Measurements from ENCODE around the gene FOS. TPM values are rescaled to one million over a fixed set of nuclear protein-coding genes. Genes with fewer than 3 reads are reported as not detected.

FOS gene
- total and polyA plus RNA-seq, 2 of the 13 experiments (the other 11 are each of a cell fraction or from before 2014, with no cell fraction given): 15.9 to 24.2 TPM

- Histone ChIP-seq H4K20me1 (ENCODE audit: insufficient read depth, low read length) (no peaks in the 10 kb centered on the region), H3K27me3 (ENCODE audit: control insufficient read depth in 1 of 2, insufficient read depth in 2 of 2, low read length in 2 of 2) (no peaks in the 10 kb centered on the region; a peak in 1 of 5 replicates), H3K27ac (ENCODE audit: extremely low read length, insufficient read depth, low read length) (peak overlapping the region; percentile 52), H3K9ac (ENCODE audit: insufficient read depth, low read depth, low read length) (0 out of 2 replicates have a peak overlapping the region, but pooled peaks have one; percentile 29), H2AFZ (ENCODE audit: low read length) (no peak overlapping the region), H3K4me3 (replicated peaks in 1 of 3; ENCODE audit: insufficient read depth in 1 of 3, low read depth in 2 of 3, low read length in 3 of 3) (peak overlapping the region in 1 of 3 experiments; percentile 40; a peak in 2 of 6 replicates), H3K4me1 (ENCODE audit: insufficient read depth, low read length) (peaks cover 66% of the 10 kb centered on the region), H3K79me2 (ENCODE audit: insufficient read depth, low read length) (no peaks in the 10 kb centered on the region), H3K4me2 (ENCODE audit: low read depth, low read length) (peak overlapping the region; percentile 65), H3K36me3 (replicated peaks in 1 of 2; ENCODE audit: control insufficient read depth in 1 of 2, insufficient read depth in 2 of 2, low read length in 2 of 2) (peaks cover 0 to 2% of the 10 kb centered on the region in 2 experiments; a peak in 2 of 5 replicates), H3K9me3 (ENCODE audit: low read length) (no peaks in the 10 kb centered on the region)
- ChIA-PET POLR2A (no interaction called here), CTCF (ENCODE audit: low intra/inter-chr PET ratio, low total read pairs) (no interaction called here)
- under 1% methylated on average over 5 of the region's 5 CpGs for WGBS (ENCODE audit: low lambda C conversion rate)
- peak; percentile 69 for ATAC-seq
- in situ Hi-C loops (cut with HindIII; ENCODE audit: extremely low pct_ligation_motif_present, low pct_unique_long_range_greater_than_20kb): no loop called here
- no TSS peak for BruUV-seq (replicated peaks)
- no peak for FAIRE-seq
- DNase-seq (ENCODE audit: low spot score): no peak
- intact Hi-C loops (cut with micrococcal nuclease; ENCODE audit: unreplicated experiment): no loop called here
- TF ChIP-seq ZNF572 (CRISPR knock-in tag; IDR thresholded peaks at IDR 0.05) (no peak), HDAC2 (CRISPR knock-in tag; IDR thresholded peaks at IDR 0.05) (0 out of 2 replicates have a peak, but pooled peaks have one; percentile 32), SAP130 (CRISPR knock-in tag; IDR thresholded peaks at IDR 0.05; ENCODE audit: low read depth) (peak; percentile 75), GABPB1 (CRISPR knock-in tag; IDR thresholded peaks at IDR 0.05) (no peak), MIXL1 (CRISPR knock-in tag; IDR thresholded peaks at IDR 0.05) (no peak), NCOA1 (CRISPR knock-in tag; IDR thresholded peaks at IDR 0.05) (no peak), NFKBIZ (CRISPR knock-in tag; IDR thresholded peaks at IDR 0.05) (no peak), HNF4A (CRISPR knock-in tag; IDR thresholded peaks at IDR 0.05) (peak; percentile 38; the same call in 1 of the 2 replicates), CHCHD3 (CRISPR knock-in tag; IDR thresholded peaks at IDR 0.05) (no peak), TOE1 (CRISPR knock-in tag; IDR thresholded peaks at IDR 0.05) (no peak), MYNN (CRISPR knock-in tag; IDR thresholded peaks at IDR 0.05; ENCODE audit: low read depth) (no peak), SP1 (IDR thresholded peaks at IDR 0.05) (no peak), SP1 (CRISPR knock-in tag; IDR thresholded peaks at IDR 0.05) (no peak), RNF219 (CRISPR knock-in tag; IDR thresholded peaks at IDR 0.05) (no peak), KLF13 (CRISPR knock-in tag; IDR thresholded peaks at IDR 0.05) (no peak), ZNF10 (CRISPR knock-in tag; IDR thresholded peaks at IDR 0.05; ENCODE audit: borderline replicate concordance, low read depth) (no peak), THRA (CRISPR knock-in tag; IDR thresholded peaks at IDR 0.05; ENCODE audit: borderline replicate concordance) (peak; percentile 76; the same call in 1 of the 2 replicates), ZBTB33 (CRISPR knock-in tag; IDR thresholded peaks at IDR 0.05) (no peak), MIER2 (CRISPR knock-in tag; IDR thresholded peaks at IDR 0.05) (no peak), GABPA (IDR thresholded peaks at IDR 0.05; ENCODE audit: low read depth, low read length) (no peak), GABPA (CRISPR knock-in tag; IDR thresholded peaks at IDR 0.05; ENCODE audit: low read depth) (peak; percentile 13; the same call in 1 of the 2 replicates), ZBTB1 (CRISPR knock-in tag; IDR thresholded peaks at IDR 0.05; ENCODE audit: borderline replicate concordance) (no peak), ZNF724P (CRISPR knock-in tag; IDR thresholded peaks at IDR 0.05; ENCODE audit: borderline replicate concordance) (no peak)
These were observed 7.7 kb downstream of the FOS start for GRCh38 chr14:75286313-75286712.
